DMS153 (cell line): ENCODE data around the gene ANKRD11.

Source experiments
- DNase-seq: peaks from one replicate; lab custom pipeline; 2025; lab: John Stamatoyannopoulos, UW

The ANKRD11 gene

DNA sequence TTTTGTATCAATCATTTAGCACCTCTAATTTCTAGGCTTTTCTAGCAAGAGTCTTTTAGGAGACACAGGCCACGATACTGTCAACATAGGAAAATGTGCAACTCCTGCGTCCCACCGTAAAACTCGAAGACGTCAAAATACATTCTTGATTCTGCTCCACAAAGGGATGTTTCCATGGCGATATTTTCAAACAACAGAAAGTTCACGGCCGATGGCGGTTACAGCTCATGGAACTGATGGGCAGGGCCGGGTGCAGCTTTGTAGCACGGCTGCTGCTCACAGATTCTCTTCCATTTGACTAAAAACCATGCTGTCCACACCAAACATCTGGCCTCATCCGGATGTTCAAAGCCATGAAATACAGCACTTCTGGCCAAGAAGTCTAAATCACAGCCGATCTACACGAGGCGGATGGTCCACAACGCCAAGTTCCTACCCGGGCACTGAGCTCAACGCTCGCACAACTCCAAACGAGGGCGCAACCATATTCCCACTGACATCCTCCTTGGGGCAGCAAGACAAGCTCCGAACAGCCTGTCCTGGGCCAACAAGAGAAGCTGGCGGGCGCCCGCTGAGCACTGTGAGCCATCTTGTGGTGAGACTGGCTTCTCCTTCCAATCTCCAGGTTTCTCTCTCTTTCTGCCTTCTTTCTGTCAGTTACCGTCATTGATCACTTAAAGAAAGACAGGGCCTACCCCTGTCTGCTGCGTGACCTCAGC lies 193.0 kb downstream of the ANKRD11 start:
- no peak for DNase-seq

DNA sequence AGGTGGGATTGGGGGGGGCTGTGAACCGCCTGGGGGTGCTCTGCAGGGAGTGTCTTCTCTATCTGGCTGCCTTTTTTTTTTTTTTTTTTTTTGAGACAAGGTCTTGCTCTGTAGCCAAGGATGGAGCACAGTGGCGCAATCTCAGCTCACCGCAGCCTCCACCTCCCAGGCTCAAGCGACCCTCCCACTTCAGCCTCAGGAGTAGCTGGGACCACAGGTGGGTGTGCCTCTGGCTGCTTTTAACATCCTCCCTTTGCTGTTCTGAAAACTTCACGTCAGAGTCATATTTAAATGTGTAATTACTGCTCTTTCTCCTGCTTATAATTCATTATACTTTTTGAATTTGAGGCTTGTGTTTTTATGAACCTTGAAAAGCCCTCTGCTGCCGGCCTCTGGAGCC lies 194.4 kb downstream of the ANKRD11 start:
- no peak for DNase-seq

GRCh38 chr16:89295071-89295900 lies 195.1 kb downstream of the ANKRD11 start:
- no peak for DNase-seq

GRCh38 chr16:89294486-89294885 lies 195.9 kb downstream of the ANKRD11 start:
- no peak for DNase-seq

- DNase-seq: no peak
These were observed 196.9 kb downstream of the ANKRD11 start for GRCh38 chr16:89293276-89294143.

DNA sequence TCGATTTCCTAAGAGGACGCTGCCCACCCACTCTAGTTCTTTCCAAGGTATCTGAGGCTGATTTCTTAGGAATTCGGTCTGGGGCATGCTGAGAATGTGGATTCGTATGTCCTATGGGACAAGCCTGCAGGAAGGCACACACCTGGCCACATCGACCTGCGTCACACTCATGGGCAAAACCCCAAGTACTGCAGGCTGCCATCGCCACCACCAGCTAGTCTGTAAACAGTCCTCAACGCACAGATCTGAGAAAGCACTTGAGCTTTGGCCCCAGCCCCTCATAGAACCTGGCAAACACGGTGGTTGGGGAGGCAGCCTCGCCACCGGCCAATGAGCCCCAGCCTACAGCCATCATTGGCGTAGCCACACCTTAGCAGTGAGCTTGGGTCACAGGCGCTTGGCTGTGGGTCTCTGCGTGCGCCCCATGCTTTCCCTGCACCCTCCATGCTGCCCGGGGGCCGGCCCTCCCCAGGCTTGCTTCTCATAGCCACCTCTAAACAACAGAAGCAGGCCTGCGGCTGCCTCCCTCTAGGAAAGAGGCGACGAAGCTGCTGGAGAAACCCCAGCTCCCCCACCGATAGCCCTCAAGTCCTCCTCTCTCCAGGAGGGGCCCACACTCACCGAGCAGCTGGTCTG lies 197.8 kb downstream of the ANKRD11 start:
- no peak for DNase-seq

DNA sequence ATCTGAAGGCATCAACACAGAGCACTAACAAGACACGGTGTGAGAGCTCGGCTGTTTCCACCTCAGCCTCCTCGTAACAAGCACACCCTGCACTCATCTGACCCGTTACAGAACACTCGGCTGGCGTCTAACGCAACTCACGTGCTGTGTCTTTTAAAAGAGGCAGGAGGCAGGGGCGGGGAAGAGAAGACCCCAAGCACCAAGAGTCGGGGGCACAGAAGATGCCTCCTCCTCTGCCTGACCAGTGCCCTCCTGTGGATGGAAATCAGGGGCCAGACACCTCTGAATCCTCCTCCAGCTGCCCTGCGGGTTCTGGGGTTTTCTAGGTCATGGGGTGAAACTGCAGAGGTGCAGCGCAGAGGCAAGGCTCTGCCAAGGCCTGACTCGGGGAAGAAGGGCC lies 198.6 kb downstream of the ANKRD11 start:
- no peak for DNase-seq

GRCh38 chr16:89291363-89291762 lies 199.0 kb downstream of the ANKRD11 start:
- DNase-seq: no peak

DNA sequence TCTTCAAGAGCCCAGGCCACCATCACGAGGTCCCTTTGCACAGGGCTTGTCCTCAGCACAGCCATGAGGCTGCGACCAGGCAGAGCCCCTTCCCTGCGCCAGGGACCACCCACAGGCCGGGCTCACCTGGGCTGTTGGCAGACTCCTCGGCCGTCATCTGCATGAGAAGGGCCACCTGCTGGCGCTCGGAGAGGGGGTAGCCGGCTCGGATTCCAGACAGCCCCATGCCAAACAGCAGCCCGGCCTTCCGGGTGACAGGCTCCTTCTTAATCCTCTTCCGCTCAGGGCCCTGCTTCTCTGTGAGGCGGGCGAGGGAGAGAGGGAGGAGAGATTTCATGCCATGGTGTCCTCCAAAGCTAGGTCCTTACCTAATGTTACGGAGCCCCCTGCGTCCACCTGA lies 199.5 kb downstream of the ANKRD11 start:
- no peak for DNase-seq

- no peak for DNase-seq
These were observed 199.9 kb downstream of the ANKRD11 start for GRCh38 chr16:89290472-89290871.

- DNase-seq: peak; percentile 5
These were observed 200.6 kb downstream of the ANKRD11 start for GRCh38 chr16:89289428-89290395.

- DNase-seq: no peak
These were observed 201.4 kb downstream of the ANKRD11 start for GRCh38 chr16:89288966-89289365.

DNA sequence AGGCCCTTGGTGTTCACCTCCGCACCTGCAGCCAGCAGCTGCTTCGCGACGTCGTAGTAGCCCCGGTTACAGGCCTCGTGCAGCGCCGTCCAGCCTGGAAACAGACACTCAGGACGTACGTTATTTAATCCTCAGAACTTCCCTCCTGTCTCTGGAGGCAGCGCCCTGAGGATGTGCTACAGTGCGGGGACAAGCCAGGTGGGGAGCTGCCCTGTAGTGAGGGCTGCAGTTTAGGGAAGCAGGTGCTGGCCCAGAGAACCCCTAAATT lies 201.8 kb downstream of the ANKRD11 start:
- DNase-seq: no peak

DNA sequence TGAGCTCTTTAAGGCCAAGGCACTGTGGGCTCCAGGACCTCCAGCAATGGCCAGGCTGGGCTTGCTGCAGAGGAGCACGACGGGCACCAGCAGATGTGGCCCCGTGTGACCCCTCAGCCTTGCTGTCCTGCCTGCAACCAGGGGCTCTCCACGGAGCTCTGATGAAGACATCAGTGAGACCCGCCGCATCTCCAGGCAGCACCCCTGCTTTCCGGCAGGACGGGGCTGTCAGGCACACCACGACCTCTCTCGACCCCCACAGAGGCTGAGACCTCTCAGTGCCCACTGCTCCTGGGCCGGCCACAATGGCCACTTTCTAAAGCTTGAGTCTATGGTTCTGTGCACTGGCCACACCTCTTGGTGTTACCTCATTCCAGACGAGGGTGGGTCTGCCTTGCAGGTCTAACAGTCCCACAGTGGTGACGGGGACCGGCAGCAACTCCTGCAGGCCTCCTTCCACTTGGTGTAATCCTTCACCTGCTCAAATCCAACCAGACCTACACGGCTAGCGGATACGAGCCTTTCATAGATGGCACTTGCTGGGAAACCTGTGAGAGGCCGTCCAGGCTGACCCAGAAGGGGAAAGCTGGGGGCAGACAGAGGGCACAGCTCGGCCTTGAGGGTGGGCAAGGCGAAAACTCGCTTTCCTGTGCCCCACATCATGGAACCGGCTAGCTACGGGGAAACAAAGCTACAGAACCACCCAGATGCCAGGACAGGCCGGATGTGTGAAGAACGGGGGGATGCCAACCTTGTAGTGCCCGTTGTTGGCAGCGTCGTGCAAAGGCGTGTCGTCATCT lies 202.4 kb downstream of the ANKRD11 start:
- no peak for DNase-seq

DNA sequence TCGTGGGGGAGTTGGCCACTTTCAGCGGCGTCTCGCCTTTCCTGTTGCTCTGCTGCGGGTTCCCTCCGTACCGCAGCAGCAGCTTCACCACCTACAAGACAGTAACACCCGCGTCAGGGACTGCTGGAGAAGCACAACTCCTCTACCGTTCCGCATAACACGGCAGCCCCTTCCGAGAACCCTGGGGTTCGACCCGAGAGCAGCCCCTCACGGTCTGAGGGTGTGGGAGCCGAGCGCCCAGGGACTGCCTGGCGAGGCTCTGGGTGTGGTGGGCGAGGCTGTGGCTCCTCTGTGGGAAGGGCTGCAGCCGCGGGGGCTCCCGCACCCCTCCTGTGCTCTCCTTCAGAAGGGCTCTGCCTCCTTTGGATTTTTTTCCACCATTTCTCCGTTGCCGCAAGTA lies 204.3 kb downstream of the ANKRD11 start:
- DNase-seq: no peak

DNA sequence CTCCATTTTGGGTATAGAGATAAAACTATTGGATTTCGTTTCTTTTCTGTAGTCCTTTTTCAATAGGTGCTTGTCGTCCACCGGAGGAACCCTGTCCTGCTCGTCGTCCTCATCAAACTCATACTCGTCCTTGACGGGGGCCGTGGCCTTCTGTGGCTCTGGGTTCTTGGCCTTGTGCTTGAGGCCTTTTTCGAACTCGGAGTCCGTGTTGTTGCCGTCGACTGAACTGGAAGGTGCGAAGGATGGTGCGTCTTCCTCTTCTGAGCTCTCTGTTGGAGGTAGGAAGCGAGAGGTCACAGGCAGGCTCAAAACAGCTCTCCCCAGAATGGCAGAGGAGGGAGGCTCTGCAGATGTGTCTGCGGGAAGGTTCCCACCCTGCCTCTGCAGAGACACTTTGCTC lies 205.0 kb downstream of the ANKRD11 start:
- DNase-seq: no peak

GRCh38 chr16:89283449-89283848 lies 206.9 kb downstream of the ANKRD11 start:
- no peak for DNase-seq

DNA sequence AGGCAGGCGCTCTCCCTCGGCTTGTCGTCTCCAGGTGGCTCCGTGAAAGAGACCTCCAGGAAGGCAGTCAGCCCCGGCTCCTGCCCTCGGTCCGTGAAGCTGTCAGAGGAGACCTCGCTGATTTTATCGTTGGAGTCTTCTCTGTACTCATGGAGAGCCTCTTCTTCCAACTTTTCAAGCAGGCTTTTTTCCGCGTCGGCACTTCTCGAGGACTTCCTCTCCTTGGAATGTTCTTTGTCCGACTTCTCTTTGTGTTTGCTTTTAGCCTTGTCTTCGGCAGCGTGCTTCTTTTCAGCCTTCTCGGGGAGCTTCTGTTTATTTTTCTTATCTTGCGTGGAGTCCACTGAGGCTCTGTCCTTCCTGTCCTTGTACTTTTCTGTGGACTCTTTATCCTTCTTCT lies 207.8 kb downstream of the ANKRD11 start:
- DNase-seq: no peak

DNA sequence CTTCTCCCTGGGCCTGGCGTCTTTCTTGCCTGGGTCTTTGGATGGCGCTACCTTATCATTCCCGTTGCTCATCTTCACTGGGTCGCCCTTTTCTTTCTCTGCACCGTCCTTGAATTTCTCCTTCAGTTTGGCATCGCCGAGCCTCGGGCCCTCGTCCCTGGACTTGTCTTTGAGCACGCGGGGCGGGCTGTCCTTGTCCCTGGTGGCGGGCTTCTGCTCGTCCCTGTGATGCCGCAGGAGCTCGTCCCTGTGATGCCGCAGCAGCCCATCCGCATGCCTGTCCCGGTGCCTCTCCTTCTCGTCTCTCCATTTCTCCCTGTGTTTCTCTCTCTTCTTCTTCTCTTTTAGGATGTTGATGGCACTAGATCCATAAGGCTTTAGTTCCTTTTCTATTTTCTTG lies 208.5 kb downstream of the ANKRD11 start:
- no peak for DNase-seq

- DNase-seq: no peak
These were observed 209.2 kb downstream of the ANKRD11 start for GRCh38 chr16:89281189-89281577.
